ENCODE results near the gene INMT.

The INMT gene

DNA sequence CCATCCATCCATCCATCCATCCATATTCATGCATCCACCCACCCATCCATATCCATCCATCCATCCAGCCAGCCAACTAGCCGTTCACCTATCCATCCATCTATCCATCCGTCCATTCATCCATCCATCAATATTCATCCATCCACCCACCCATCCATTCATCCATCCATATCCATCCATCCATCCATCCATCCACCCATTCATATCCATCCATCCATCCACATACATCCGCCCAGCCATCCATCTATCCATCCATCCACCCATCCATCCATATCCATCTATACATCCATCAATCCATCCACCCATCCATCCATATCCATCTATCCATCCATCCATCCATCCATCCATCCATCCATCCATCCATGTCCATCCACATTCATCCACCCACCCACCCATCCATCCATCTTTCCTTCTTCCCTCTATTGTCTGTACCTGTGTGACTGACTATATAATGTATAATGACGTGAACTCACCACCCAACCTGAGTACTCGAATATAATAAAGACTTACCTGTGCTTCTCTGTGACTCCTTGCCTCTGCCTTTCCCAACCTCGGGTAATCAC is 2.5 kb downstream of the INMT start:
- no peak for DNase-seq

DNA sequence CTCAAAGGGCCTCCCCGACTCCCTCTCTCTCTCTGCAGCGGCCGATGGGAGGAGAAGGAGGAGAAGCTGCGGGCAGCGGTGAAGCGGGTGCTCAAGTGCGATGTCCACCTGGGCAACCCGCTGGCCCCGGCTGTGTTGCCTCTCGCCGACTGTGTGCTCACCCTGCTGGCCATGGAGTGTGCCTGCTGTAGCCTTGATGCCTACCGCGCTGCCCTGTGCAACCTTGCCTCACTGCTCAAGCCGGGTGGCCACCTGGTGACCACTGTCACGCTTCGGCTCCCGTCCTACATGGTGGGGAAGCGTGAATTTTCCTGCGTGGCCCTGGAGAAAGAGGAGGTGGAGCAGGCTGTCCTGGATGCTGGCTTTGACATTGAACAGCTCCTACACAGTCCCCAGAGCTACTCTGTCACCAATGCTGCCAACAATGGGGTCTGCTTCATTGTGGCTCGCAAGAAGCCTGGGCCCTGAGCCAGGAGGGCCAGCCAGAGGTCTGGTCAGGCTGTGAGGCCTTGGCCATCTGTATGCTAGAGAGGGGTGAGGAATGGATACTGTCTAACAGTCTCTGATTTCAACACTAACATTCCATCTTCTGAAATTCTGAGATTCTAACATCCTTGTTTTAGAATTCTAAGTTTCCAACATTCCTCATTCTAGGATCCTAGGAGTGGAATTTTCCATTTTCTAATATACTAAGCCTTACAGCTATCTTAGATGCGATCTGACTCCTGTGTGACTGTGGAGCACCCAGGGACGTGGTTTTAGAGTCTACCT is 3.6 kb downstream of the INMT start:
- DNase-seq: no peak

DNA sequence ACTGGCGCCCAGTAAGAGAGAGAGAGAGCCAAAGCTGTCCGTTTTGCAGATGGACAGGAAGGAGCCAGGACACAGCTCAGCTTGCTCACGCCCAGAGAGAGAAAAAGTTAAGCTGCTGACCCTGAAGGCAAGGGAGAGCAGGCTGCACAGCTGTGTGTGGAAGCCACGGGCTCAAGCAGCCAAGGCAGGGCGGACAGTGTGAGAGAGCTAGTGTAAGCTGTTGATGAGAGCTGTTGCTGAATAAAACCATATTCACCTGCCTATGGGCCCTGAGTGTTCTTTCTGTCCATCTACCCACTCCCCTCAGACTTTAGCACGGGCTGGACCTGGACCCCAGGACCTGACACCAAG is 5.4 kb downstream of the INMT start:
- DNase-seq: no peak

DNA sequence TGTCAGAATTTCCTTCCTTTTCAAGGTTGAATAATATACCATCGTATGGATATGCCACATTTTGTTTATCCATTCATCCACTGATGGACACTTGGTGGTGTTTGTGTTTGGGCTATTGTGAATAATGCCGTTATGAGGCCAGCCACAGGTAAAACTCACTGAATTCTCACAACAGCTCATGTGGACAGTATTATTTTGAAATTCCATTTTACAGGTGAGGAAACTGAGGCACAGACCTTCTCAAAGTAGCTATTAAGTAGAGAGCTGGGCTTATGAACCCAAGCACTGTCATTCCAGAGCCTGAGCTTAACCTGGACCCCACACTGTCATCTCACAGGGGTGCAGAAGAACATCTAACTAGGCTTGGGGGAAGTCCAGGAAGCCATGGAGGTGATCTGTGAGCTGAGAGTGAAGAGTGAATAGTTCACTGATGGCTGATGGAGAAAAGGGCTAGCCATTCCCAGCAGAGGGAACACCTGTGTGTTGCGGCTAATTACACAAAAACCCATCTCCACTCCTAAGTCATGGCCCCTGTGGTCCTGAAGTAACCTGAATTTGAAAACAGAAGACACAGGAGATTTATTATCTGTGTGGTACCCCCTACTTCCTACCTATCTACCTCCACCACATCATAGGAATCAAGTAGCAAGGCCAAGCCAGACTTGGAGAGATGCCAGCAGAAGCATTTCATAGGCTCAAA is 8.7 kb downstream of the INMT start:
- no peak for DNase-seq

DNA sequence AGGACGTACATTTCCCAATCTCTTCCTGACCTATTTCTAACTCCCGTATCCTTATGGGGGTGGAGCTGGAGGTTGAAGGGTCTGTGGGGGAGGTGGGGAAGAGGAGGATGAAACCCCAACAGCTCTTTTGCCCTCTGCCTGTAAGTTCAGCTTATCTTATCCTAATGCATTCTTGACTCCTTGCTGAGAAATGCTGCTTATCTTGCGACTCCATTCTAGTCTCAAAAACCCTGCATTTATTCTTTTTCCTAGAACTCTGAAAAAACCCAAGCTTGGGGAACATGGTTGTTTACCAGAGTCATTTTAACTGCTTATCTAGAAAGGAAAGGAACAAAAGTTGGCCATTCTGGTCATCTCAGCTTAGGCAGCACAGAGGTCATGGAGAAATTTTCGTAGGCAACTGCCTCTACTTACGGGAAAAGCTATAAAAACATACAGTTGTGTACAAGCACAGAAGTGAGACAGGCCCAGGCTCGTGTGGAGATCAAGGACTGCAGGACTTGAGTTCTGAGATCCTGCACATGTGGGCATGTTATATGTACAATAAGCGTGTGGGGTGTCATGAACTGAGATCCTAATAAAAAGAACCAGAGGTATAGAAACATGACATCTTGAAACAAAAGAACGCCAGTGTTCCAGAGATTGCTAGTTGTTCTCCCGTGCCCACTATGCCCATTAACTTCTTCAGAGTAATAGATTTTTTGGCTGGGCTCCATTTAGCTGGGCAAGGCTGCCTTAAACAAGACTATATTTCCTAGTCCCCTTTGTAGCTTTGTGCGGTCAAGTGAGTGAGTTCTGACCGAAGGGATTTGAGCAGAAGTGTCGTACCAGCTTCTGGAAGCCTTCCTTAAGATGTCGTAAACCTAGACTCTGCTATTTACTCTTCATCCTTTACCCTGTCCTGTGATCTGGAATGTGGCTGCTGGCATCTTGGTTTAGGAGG is 9.6 kb downstream of the INMT start:
- DNase-seq: no peak

DNA sequence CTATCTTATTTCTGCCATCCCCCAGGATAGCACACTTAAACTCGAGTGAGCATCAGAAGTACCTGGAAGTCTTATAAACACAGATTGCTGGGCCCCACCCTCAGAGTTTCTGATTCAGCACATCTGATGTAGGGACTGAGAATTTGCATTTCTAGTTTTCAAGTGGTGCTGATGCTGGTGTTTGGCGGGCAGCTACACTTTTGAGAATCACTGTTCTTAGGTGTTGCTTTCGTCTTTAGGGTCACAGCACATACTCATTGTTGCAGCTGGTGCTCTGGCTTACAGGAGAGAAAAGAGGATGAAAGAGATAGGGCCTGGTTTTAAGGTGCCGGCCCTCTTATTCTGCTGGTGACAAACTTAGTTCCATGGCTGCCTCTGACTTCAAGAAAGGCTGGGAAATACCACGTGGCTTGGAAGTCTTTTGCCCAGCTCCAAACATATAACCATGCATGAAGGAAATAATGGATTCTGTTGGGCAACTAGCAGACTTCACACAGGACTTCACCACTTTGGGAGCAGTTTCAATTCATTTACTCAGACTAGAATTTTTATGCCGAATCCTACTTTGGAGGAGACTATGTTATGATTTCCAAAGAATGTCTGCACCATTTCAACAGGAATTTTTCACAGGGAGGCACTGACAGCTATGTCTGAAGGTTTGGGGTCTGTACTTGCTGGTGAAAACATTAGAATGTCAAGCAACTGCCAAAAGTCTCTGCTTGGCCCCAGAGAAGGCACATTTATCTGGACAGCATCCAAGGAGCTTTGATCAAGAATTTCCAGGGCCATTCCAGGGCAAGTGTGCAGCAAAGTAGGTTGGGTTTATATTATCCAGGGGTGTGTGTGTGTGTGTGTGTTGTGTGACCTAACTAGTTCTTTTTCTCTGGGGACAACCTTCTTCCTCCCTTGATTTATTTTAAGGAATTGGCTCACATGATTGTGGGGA is 12.4 kb downstream of the INMT start:
- DNase-seq: no peak

DNA sequence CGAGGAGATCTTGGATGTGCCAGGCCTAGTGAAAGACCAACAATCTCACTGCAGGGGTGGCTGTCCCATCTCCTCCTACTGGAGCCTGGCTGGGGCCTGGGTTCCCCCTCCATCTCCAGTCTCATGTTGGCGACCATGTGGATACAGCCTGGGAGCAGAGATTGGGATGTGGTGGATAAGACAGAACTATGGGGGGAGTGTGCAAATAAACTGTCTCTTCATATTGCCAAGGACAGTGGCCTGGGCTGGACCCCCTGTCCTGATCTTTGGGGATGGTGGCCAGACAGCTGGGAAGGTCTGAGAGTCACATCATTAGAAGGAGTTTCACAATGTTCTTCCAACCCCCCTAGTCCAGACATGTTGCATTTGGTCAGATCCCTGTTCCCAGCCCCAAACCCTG is 13.5 kb downstream of the INMT start:
- no peak for DNase-seq

DNA sequence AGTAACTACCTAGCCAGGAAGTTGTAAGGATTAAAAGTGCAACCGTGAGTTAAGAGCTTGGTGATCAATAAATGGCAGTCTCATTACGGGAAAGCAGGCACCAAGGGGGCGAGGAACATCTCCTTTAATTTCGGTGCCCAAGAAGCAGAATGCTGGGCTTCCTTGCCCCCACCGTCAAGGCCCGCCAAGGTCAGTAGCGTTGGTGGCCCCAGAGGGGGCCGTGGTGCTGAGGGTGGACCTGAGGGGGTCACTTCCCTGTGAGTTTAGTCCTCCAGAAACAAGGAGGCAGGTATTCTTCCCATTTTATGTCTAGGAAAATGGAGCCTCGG is 18.9 kb downstream of the INMT start:
- DNase-seq: no peak

DNA sequence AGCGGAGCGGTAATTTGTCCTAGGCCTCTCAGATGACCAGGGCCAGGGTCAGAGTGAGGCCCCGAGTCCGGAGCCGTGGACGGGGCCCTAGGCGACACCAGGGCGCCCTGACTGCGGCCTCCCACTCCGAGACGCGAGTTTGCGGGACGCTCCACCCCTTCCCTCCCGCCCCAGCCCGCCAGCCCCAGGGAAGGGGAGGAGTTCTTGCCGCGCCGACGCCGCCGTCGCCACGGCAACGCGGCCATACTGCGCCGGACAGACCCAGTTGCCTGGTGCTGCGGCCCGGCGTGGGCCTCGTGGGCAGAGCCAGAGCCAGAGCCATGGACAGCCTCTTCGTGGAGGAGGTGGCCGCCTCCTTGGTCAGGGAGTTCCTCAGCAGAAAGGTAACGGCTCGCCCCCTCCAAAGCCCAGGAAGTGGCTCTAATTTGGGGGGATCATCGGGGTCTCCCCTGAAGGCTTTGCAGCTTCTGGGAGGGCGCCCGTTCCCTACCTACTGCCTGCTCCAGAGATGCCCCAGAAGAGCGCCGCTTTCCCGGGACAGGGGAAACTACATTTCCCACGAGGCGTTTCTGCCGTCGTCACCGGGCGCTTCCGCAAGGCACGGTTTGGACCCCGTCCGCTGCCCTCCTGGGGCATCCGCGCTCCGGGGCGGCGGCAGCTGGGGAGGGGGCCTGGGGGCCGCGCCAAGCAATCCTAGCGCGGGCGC is 19.4 kb downstream of the INMT start, which contains the start of gene MINDY4:
Gene MINDY4, plus strand, starts transcription at position 244 of the 706 bp plus-strand sequence. Its CDS starts 77 bp downstream, at position 321.
- peak; percentile 79 for DNase-seq

DNA sequence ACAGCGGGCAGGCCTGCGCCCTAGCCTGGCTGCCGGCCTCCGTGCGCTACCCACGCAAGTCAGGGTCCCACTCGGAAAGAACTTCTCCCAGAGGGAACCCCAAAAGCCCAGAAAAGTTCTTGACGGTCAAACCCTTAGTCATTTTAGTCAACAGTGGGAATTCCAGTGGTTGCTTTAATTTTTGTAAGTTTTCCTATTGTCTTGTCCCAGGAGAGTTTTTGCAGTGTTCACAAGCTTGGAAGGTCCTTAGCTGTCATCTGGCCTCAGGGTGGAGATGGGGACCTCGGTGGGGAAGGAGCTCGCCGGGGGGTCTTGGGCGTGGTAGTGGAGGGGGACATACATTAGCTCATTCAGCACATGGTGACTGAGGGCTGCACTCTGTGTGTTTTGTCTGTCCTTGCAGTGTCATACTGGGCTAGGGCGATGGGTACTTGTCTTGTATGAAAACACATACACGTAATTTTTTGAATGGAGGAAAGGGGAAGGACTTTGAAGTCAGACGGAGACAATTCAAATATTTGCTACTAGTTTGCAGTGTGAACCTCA is 20.0 kb downstream of the INMT start:
- DNase-seq: peak; percentile 13

DNA sequence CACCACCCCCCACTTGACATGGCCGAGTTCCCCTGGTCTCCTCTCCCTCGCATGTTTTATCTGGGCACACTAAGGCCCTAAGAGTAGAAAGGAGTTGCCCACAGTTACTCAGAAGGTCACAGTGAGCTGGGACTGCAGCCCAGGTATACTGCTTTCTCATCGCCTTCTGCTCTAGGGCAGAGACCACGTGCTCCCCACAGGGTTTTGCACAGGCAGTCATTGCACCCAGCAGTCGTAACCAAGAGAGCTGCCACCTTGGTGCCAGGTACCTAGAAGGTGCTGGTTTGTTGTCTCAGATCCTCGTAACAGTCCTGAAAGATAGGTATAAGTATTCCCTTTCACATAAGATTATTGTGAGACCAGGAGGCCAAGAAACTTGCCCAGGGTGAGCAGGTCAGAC is 21.0 kb downstream of the INMT start:
- DNase-seq: no peak

DNA sequence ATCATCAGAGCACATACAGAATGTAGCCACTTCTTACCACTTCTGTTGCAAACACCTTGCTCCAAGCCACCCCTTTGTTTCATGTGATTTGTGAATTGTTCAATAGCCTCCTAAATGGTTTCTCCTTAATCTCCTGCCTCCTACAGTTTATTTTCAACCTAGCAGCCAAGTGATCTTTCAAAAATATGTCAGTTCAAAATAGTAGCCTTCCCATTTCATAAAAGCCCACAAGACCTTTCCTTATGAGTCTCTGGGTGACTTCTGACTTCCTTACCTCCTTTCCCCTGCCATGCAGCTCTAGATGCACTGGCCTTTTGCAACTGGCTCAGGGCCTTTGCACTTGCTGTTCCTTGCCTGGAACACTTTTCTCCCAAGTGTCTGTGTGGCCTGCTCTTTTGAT is 24.1 kb downstream of the INMT start:
- no peak for DNase-seq

DNA sequence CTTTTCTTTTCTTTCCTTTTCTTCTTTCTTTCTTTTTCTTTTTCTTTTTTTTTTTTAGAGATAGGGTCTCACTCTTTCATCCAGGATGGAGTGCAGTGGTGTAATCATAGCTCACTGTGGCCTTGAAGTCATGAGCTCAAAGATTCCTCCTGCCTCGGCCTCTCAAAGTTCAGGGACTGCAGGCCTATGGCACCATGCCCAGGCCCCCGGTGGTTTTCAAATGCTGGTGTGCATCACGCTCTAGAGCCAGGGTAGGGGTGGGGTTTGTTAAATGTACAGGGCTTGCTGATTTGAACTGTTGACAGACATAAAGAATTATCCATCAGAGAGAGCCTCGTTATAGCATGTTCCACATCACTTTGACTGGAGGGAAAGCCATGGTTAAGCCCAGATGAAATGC is 25.0 kb downstream of the INMT start:
- DNase-seq: no peak

DNA sequence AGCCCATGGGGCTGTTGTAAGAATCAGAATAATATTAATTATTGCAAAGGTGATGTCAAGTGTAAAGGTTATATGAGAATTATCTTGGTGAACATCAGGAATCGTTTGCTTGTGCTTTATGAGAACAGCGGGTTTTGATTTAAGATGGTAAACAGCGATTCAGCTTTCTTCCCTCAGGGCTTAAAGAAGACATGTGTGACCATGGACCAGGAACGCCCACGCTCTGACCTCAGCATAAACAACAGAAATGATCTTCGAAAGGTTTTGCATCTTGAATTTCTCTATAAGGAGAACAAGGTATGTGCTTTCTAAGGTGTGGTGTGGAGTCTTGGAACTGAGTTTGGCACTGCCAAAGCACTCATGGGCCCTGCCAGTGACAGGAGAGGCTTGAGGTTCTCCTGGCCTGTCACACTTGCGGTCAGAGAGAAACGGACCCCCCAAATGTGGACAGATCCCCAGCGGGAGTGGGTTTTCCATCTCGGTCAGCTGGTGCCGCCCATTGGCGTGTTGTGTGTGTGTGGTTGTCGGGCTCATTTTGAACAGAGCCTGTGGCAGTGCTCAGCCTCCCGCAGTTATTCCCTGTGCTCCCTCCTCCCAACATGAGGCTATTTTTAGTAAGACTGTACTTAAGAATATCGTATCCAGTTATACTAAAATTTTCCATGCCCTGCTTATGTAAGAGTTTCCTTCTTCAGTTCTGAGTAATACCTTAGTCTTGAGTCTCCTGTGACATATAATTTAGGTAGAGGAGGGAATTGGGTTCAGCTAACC is 26.5 kb downstream of the INMT start:
- no peak for DNase-seq

DNA sequence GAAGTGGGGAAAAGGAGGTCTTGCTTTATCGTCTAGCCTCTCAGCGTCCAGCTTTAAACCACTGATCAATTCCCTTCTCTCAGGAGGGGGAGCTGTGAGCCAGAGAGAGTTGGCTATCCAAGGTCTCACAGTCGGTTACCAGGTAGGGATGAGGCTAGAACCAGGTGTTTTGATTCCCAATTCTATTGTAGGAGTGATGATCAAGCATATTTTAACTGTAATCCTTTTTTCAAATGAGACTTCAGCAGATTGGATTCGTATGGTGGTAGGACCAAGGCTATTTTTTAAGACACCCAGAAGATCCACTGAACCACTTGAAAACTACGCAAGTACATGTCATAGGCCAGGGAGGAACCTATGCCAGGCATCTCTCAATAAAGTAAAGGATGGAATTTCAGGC is 27.6 kb downstream of the INMT start:
- DNase-seq: no peak

DNA sequence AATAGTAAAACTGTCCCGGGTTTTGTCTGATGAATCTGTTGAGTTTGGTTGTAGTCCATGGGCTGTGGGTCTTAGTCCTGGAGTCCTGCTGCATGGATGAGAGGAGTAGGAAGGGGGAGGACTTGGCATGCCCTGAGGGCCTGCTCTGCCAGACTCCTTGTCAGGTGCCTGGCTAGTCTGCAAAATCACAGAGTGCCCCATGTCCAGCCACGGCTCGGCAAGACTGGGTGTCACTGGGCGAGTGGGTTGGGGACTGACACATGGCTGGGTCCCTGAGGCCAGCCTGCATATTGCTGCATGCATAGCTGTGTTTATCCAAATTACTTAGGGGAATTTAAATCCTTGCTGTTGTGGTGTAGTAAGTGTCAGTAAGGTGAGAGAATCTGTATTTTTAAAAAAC is 29.0 kb downstream of the INMT start:
- DNase-seq: no peak

DNA sequence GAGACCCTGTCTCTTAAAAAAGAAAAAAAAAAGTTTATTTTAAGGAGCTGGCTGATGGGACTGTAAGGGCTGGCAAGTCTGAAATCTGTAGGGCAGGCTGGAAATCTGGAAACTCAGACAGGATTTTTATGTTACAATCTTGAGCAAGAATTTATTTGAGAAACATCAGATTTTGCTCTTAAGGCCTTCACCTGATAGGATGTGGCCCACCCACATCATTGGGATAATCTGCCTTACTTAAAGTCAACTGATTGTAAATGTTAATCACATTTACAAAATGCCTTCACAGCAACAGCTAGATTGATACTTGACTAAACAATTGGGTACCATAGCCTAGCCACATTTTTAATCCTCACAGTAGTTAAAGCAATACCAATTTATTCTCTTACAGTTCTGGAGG is 30.8 kb downstream of the INMT start:
- no peak for DNase-seq

DNA sequence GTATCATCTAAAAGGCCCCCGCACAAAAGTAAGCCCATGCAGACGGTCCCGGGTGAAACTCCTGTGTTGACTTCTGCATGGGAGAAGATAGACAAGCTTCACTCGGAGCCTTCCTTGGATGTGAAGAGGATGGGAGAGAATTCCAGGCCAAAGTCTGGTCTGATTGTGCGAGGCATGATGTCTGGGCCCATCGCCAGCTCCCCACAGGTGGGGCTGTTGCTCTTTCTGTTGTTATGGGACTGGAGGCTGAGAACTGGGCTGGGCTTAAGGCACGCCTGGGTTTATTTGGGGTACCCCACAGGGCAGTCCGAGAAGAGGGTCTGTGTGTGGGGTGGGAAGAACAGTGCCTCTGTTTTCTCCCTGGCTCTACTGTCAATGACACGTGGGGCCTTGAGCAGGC is 33.9 kb downstream of the INMT start:
- DNase-seq: no peak

DNA sequence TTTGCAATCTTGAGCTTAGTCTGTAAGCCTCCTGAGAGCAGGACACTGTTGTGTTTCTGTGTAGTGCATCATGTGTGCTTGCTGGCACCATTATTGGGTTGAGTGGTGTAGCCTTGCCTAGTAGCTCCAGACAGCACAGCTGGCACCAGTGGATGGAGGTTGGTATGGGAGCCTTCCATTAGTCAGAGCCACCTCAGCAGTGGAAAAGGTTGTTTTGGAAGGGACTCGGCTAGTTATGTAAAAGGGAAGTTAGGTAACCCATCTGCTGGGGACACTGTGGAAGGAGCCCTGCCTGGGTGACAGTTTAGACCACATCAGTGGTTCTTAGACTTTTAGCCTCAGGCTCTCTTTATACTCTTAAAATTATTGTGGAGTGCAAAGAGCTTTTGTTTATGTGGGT is 35.6 kb downstream of the INMT start:
- no peak for DNase-seq

DNA sequence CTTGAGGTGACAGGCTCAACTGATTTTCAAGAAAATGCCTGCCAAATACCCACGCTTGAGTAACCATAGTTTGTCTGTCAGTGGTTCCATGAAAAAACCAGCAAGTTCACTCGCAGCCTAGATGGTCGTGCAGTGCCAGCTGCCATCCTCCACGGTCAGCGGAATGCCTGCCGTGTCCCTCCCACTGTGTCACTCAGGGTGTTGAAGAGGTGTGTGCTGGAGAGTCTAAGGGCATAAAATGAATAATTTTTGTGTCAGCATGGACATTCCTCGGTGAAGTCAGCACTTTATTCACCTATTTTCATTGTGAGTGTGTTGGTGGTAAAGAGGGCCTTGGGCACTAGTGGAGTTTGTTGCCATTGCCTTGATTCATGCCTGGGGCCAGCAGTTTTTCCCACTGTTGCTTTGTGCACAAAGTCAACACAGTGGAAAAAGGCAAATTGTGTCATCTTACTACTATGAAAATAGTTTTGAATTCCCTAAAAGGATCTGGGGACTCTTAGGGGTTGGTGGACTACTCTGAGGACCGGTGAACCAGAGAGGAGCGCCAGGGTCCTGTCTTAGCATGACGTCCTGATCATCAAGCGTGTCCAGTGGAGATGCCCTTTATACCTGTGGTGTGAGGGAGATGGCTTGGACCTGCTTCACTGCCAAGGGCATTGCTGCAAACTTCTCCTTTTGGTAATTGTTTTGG is 36.9 kb downstream of the INMT start:
- DNase-seq: no peak

All from EL (cell line).